HG02763 (cell line): Measurements from ENCODE around the gene KRTAP10-5.
"Not testable (repeated sequence)": the region's sequence is repeated elsewhere in the genome, so short reads cannot be mapped to it uniquely, and the experiment has no call there.

Experiments used
- ATAC-seq: cut with Tn5 transposase; IDR thresholded peaks from one replicate; pipeline ENCODE4 v1.9.1; 2021; ENCODE audit warnings: mild to moderate bottlenecking, moderate library complexity; ENCODE audit not compliant: unreplicated experiment

Gene KRTAP10-5

GRCh38 chr21:44552136-44552535, 28.3 kb downstream of the KRTAP10-5 start:
- ATAC-seq = no peak

- ATAC-seq = no peak
These were observed 29.0 kb downstream of the KRTAP10-5 start, which contains the start of gene KRTAP10-2 for GRCh38 chr21:44551340-44551961. Gene KRTAP10-2, minus strand, starts transcription at chr21:44551505. Its CDS starts 47 bp downstream, at chr21:44551458.

- ATAC-seq = no peak
These were observed 29.6 kb downstream of the KRTAP10-5 start for GRCh38 chr21:44550807-44551206.

GRCh38 chr21:44550285-44550684, 30.1 kb downstream of the KRTAP10-5 start:
- ATAC-seq = not testable (repeated sequence)

- ATAC-seq = no peak
These were observed 30.7 kb downstream of the KRTAP10-5 start for GRCh38 chr21:44549525-44550211.

GRCh38 chr21:44548922-44549321, 31.5 kb downstream of the KRTAP10-5 start:
- no peak for ATAC-seq

GRCh38 chr21:44548381-44548780, 32.0 kb downstream of the KRTAP10-5 start:
- ATAC-seq = no peak

- no peak for ATAC-seq
These were observed 32.6 kb downstream of the KRTAP10-5 start for GRCh38 chr21:44547656-44548331.

- ATAC-seq = no peak
These were observed 35.8 kb downstream of the KRTAP10-5 start for GRCh38 chr21:44544566-44544965.

- ATAC-seq = no peak
These were observed 37.7 kb downstream of the KRTAP10-5 start for GRCh38 chr21:44542716-44543115.

- no peak for ATAC-seq
These were observed 39.6 kb downstream of the KRTAP10-5 start for GRCh38 chr21:44540741-44541288.

GRCh38 chr21:44539991-44540666, 40.3 kb downstream of the KRTAP10-5 start, which contains the start of gene KRTAP10-1:
Gene KRTAP10-1, minus strand, starts transcription at chr21:44540195. Its CDS starts 45 bp downstream, at chr21:44540150.
- no peak for ATAC-seq

- ATAC-seq = no peak
These were observed 41.4 kb downstream of the KRTAP10-5 start for GRCh38 chr21:44539046-44539445.

- ATAC-seq = no peak
These were observed 42.2 kb downstream of the KRTAP10-5 start for GRCh38 chr21:44537930-44538911.

GRCh38 chr21:44535963-44536362, 44.4 kb downstream of the KRTAP10-5 start:
- ATAC-seq = no peak

- ATAC-seq = no peak
These were observed 45.7 kb downstream of the KRTAP10-5 start for GRCh38 chr21:44534688-44535087.

GRCh38 chr21:44533891-44534627, 46.3 kb downstream of the KRTAP10-5 start:
- no peak for ATAC-seq

GRCh38 chr21:44533121-44533890, 47.1 kb downstream of the KRTAP10-5 start:
- ATAC-seq = no peak
